Natural killer cell treated with Interleukin-12 subunit alpha and Interleukin-12 subunit beta and Interleukin-15 and Interleukin-18, amount 100 ng/mL, for 72 hours (primary cell): Measurements from ENCODE around the gene ARPC3. TPM values are rescaled to one million over a fixed set of nuclear protein-coding genes. Genes with fewer than 3 reads are reported as not detected.

ENCODE experiments used
- total RNA-seq, 2 donors: library from RNA; stranded (reverse); gene quantifications; one replicate each; pipeline ENCODE4 v1.2.3, GENCODE V29; 2022

The ARPC3 gene
- total RNA-seq, 2 donors from 2014 or later: 208 to 356 TPM

Other genes with a start within 250 kb of the ARPC3 start
- 100 to 1,000 TPM; 247 to 359 TPM for gene ATP2A2, start 169.1 kb downstream of the ARPC3 start, total RNA-seq
- 100 to 1,000 TPM in 1 of 2 donors, 10 to 100 TPM in 1; 62.0 to 133 TPM for gene ANAPC7, start 46.6 kb downstream of the ARPC3 start, total RNA-seq
- 10 to 100 TPM; 34.9 to 39.9 TPM for gene GPN3, start 17.9 kb upstream of the ARPC3 start, total RNA-seq
- gene FAM216A, start 18.5 kb upstream of the ARPC3 start, total RNA-seq: 10 to 100 TPM; 13.4 to 26.6 TPM
- 100 to 1,000 TPM; 105 to 120 TPM for gene VPS29, start 51.8 kb upstream of the ARPC3 start, total RNA-seq
- gene RAD9B, start 52.0 kb upstream of the ARPC3 start, total RNA-seq: under 1 TPM; 0.45 to 0.62 TPM
- 10 to 100 TPM; 35.2 to 42.1 TPM for gene PPTC7, start 133.0 kb upstream of the ARPC3 start, total RNA-seq
- gene TCTN1, start 163.8 kb upstream of the ARPC3 start, total RNA-seq: 1 to 10 TPM; 5.0 to 8.9 TPM
- 1 to 10 TPM in 1 of 2 donors, under 1 TPM in 1; 1.00 to 3.3 TPM for gene HVCN1, start 238.8 kb upstream of the ARPC3 start, total RNA-seq